Adrenal gland (tissue), 5 donors: Measurements from ENCODE around the gene DDX27.

Experiments
- POLR2A ChIP-seq, 2 donors: fragments of 450-650 bp; IDR thresholded peaks; one replicate each; pipeline ENCODE4 v1.6.1; 2017; ENCODE audit warnings: antibody characterized with exemption in 2 of 2, mild to moderate bottlenecking in 2 of 2, moderate library complexity in 1 of 2
- TF ChIP-seq, protein P1 (sequence below), 6 experiments: fragments of 450-650 bp in 4 of 6; fragments of 200-600 bp in 2 of 6; sonication (generic) in 1 of 6; IDR thresholded peaks; 1 replicate in 5 of 6; 2 replicates in 1 of 6; pipeline versions ENCODE4 v1.5.1 to v1.8.0; 2016 to 2021; ENCODE audit warnings: antibody characterized with exemption in 6 of 6, mild to moderate bottlenecking in 2 of 6, moderate library complexity in 1 of 6
- donor health status: DM: no; HTN: no; CAD: no.

- TF ChIP-seq, protein P1, sequence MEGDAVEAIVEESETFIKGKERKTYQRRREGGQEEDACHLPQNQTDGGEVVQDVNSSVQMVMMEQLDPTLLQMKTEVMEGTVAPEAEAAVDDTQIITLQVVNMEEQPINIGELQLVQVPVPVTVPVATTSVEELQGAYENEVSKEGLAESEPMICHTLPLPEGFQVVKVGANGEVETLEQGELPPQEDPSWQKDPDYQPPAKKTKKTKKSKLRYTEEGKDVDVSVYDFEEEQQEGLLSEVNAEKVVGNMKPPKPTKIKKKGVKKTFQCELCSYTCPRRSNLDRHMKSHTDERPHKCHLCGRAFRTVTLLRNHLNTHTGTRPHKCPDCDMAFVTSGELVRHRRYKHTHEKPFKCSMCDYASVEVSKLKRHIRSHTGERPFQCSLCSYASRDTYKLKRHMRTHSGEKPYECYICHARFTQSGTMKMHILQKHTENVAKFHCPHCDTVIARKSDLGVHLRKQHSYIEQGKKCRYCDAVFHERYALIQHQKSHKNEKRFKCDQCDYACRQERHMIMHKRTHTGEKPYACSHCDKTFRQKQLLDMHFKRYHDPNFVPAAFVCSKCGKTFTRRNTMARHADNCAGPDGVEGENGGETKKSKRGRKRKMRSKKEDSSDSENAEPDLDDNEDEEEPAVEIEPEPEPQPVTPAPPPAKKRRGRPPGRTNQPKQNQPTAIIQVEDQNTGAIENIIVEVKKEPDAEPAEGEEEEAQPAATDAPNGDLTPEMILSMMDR (IDR thresholded peaks at IDR 0.05): no peak
- no peak for TF ChIP-seq POLR2A (IDR thresholded peaks at IDR 0.05)
Observed at GRCh38 chr20:49234831-49235230, 15.6 kb downstream of the DDX27 start.
